GM18511 (cell line): ENCODE data around the gene CCDC91.

ENCODE experiments used
- ATAC-seq: cut with Tn5 transposase; IDR thresholded peaks from one replicate; pipeline ENCODE4 v1.9.1; 2021; ENCODE audit warnings: mild to moderate bottlenecking, moderate library complexity; ENCODE audit not compliant: unreplicated experiment

Gene CCDC91

DNA sequence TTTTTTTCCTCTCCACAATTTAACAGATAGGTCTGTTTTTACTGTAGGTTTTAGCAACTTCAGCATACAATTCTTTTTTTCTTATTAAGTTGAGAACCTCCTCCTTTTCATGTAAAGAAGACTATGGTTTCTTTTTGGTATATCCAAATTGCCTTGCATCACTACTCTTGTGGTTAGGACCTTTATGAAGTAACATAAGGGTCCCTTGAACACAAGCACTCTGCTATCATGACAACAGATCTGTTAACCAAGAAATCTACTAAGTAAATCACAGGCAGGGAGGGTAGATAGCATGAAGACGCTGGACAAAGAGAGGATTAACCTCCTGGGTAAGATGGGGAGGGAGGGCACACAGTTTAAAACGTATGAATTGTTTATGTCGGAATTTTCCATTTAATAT is 380.6 kb downstream of the CCDC91 start:
- ATAC-seq: no peak

DNA sequence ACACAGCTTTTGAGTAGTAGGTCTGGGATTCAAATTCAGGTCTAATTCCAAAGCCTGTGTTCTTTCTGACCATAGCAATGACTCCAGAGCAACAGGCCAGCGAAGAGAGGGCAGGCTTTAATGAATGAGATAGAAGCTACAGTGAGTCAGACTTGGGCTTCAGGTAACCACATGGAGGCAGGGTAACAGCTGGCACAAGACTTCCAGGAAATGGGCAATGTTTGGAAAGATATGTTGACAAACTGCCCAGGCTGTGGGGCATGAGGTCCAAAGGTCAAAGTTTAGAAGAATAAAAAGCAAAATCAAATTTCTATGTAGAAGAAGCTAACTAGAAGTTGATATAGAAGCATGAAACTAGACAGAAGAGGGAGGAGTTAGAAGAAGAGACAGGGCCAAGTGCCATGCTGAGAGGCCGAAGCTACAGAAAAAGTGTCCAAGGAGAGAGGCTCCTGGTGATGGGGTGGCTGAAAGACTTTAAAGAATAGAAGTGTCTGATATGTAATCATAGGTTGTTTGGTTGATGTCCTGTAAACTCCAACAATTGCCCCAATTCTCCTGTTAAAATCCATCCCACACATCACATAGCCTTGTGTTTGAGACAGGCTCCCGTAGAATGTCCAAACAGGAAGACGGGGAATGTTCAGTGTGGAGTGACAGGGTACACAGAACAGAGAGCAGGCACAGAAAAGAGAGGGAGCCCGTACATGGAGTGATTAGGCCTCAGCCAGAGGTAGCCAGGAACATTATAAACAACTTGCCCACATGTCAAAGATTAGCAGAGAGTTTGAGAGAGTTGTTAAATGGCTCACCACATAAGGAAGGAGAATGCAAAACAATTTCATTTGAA is 384.7 kb downstream of the CCDC91 start:
- no peak for ATAC-seq

DNA sequence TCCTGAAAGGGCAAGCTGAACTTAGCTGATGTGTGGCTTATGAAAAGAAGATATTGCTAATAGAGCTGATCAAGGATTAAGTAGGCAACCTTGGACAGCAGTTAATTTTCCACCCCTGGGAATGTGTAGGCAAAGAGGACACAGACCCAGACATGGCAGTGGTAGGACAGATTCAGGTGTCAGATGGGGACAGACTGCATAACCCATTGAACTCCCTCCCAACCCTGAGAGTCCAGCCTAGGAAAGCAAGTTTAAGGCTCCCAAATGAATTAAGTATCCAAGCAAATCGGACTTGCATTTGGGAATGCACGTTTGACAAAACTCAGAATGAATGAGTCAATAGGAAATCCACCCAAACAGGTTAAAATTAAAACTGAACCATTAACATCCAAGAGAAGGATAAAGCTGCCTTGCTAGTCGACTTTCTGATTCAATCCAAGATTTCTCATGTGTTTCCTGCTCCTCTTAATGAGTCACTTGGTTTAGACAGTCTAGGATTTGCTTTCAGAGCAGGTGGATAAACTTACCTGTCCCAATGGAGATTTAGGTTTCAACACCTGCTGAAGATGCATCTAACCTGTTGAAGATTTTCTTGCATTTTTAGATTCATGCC is 385.4 kb downstream of the CCDC91 start:
- no peak for ATAC-seq

DNA sequence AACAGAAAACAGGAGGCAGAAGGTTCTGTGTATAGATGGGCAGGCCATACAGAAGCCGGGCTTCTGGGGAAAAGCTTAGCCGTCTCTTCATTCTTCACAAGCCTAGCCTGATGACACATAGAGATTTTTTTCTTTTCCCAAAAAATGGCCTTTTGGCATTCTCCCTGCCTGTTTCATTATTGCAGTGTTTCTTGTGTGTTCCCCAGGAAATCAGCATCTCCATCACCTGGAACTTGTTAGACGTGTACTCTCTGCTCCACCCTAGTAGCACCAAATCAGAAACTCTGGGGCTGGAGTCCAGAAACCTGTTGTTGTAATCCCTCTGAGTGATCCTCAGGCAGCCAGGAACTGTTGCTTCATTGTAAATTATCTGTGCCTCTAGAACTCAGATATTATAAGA is 388.1 kb downstream of the CCDC91 start:
- no peak for ATAC-seq

DNA sequence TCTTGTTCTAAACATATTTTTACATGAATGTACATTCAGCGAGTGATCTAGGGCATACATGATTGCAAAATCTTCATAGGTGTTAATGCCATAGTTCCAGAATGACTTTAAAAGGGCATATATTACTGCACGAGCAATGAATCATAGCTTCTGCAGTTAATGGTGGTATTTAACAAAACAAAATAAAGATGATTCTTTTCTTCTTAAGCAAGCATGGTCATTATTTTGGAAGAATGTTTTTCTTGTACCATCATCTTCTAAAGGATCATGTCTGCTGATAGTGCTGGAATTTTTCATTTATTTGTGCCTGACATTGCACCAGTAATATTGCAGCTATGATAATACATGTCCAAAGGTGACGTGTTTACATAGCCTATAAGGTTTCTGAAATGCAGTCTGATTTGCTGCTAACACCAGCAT is 388.6 kb downstream of the CCDC91 start:
- no peak for ATAC-seq

DNA sequence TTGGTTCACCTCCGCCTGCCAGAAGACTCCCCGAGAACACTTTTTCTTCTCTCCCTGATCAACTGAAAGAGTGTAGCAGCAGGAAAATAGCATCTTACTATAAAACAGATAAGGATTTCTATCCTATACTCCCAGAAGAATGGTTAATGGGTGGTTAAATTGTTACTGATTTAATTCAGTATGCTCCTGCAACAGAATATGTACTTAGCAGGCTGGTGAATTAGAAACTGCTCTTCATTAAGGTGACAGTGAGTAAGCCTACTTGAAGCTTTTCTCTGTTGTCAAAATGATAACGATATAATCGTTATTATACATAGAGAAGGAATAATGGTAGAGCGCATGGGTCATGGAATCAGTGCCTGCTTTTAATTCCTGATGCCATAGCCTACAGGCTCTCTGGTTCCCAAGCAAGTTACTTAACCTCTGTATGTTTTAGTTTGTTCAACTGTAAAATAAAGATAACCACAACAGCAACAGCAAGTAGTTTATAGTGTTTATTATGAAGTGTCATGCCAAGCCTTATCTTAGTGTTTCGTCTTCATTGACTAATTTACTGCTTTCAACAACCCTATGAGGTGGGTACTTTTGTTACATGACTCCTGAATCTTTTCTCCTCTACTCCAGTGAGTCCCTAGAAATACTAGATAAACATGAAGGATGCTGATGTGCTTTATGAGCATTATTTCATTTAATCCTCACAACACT is 392.6 kb downstream of the CCDC91 start:
- ATAC-seq: no peak

DNA sequence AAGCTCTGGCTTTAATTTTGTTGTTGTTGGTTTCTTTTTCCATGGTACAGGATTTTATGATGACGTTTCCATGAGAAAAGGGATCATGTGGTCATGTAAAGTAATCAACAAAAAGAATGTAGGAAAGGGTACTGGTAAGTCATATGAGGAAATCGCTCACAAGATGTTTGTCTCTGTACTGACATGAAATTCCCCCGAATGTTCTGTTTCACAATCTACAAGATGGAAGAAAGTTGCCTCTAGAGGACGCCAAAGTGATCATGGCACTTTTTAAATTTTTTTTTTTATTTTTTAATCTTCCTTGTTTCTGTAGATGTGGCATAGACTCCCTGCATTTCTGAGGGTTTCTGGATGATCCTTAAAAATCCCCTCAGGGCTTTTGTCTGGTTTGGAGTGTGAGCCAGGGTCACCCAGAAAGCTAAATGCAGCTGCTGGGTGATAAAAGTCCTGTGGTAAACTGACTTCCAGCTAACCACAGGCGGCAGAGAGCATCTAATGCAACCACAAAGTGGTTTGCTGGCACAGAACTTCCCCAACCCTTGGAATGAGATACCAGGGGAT is 393.5 kb downstream of the CCDC91 start:
- no peak for ATAC-seq

DNA sequence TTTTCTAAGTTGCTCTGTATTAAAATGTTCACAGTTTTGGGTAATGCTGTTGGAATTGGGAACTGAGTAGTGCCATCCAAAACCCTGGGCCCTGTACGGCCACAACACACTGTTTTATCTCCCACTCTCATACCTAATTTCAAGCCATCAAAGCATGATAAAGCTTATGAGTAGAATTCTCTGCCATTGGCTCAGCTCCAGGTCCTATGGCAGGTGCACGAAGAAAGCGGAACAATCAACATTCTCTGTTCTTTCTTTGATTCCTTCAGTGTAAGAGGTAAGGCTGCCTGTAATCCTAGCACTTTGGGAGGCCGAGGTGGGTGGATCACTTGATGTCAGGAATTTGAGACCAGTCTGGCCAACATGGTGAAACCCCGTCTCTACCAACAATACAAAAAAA is 394.9 kb downstream of the CCDC91 start:
- no peak for ATAC-seq

DNA sequence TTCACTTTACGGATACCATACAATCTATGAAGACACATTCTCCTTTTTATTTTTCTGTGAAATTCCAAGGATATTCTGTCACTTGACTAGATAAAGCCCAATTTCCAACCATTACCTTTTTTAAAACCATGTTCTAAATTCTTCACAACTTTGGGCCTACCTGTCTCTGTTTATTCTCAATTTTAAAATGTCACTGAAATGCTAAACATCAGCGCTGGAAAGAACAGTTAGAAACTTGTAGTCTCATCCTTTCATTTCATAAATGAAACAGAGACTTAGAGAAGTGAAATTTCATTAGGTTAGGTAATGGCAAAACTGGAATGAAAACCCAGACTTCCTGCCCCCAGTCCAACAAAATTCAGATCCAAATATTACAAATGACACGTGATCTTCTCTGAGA is 396.2 kb downstream of the CCDC91 start:
- ATAC-seq: no peak

DNA sequence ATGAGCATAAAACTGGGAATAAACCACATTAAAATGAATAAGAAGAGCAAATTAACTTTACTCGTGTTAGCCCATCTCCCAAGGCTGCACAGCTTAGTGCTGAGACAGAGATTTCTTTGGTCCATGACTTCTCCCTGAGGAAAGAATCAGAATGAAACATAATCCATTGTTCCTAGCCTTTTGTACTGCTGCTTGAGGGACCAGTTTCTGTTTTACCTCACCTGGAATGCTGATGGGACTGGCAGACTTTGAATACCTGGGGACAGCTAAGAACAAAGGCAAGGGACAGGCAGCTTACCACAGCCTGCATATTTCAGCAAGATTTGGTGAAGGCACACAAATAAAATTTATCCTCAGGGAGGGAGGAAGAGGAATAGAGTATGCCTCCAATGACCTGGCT is 401.6 kb downstream of the CCDC91 start:
- ATAC-seq: no peak
